ENCODE data around the gene KIF5A.

GRCh38 chr12:57516617-57517153 lies 33.2 kb upstream of the KIF5A start:
- TF ChIP-seq CTCF (IDR thresholded peaks at IDR 0.05) = no peak
- TF ChIP-seq POLR2A (IDR thresholded peaks at IDR 0.05) = no peak
